ENCODE data around the gene FBLN2.

Gene FBLN2

DNA sequence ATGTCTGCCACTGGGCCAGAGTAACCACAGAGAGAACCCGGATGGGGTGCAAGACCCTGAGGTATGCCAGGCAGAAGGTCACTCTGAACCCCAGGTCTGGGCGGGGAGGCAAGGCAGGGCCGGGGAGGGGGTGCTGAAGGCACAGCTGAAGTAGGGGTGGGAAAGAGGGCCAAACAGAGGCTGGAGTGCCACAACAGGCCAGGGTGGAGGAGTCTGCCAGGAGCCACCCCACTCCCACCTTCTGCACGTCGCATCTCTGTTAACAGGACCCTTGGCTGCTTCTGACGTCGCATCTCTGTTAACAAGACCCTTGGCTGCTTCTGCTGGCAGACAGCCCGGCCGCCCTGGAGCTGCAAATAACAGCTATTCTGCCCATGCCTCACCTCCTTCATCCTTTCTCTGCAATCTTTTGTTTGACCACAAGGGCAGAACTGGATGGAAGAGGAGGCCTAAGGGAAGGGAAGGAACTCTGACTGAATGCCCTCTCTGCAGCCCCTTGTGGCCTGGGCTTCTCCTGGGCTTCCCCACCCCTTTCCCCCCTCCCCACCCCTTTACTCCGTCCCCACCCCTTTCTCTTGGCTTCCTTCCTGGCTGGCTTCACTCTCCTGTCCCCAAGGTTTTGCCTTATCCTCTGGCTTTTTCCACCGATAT is 20.6 kb upstream of the FBLN2 start:
- TF ChIP-seq EGR1 (IDR thresholded peaks at IDR 0.05) (no peak), TCF12 (IDR thresholded peaks at IDR 0.05; ENCODE audit: low read depth) (no peak), CREB1 (IDR thresholded peaks at IDR 0.05; ENCODE audit: low read depth) (no peak), CEBPB (IDR thresholded peaks at IDR 0.05) (no peak), TAF1 (IDR thresholded peaks at IDR 0.05; ENCODE audit: low read depth) (no peak), ZBTB7A (IDR thresholded peaks at IDR 0.05; ENCODE audit: low read depth) (no peak), RAD21 (IDR thresholded peaks at IDR 0.05; ENCODE audit: low read depth) (no peak), EP300 (IDR thresholded peaks at IDR 0.05; ENCODE audit: borderline replicate concordance) (no peak), NFIC (IDR thresholded peaks at IDR 0.05) (no peak)
- TF ChIP-seq, protein P1, sequence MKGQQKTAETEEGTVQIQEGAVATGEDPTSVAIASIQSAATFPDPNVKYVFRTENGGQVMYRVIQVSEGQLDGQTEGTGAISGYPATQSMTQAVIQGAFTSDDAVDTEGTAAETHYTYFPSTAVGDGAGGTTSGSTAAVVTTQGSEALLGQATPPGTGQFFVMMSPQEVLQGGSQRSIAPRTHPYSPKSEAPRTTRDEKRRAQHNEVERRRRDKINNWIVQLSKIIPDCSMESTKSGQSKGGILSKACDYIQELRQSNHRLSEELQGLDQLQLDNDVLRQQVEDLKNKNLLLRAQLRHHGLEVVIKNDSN (IDR thresholded peaks at IDR 0.05), result no peak

DNA sequence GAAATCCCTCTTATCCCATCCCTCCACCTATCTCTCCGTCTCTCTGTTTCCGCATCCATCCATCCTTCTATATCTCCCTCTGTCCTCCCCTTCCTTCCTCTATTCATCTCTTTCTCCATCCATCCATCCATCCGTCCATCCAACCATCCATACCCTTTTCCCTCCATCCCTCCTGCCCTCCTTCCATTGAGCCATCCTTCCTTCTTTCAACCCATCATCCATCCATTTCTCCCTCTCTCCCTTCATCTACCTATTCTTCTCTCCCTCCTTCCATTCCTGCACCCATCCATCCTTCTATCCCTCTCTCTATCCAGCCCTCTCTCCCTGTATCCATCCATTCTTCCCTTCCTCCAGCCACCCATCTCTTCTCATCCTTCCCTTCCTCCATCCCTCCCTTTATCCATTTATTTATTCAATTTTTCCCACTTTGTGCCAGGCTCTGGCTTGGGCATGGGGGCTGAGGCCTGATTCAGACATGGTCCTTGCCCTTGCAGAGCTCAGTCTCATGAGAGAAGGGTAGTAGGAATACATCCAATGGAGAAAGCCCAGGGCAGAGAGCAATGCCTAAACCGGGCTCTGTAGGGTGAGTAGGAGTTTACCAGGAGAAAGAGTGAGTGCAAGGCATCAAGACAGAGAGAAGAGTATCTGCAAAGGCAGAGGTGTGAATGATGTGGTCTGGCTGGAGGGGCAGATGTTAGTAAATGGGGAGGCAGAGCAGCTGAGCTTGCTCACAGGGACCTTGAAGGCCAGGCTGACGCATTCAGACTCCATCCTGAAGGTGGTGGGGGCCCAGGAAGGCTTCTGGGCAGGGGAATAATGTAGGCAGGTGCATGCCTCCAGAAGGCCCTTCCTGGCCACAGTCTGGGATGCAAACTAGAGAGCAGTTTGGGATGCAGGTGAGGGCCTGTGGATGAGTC is 19.5 kb upstream of the FBLN2 start:
- no peak for TF ChIP-seq RAD21 (IDR thresholded peaks at IDR 0.05; ENCODE audit: low read depth)
- no peak for TF ChIP-seq ZBTB7A (IDR thresholded peaks at IDR 0.05; ENCODE audit: low read depth)
- TF ChIP-seq FOXM1 (IDR thresholded peaks at IDR 0.05; ENCODE audit: borderline replicate concordance, low read depth), result no peak
- no peak for TF ChIP-seq CREB1 (IDR thresholded peaks at IDR 0.05; ENCODE audit: low read depth)
- TF ChIP-seq EGR1 (IDR thresholded peaks at IDR 0.05), result no peak
- TF ChIP-seq, protein P1 (IDR thresholded peaks at IDR 0.05), result no peak
- no peak for TF ChIP-seq TAF1 (IDR thresholded peaks at IDR 0.05; ENCODE audit: low read depth)

DNA sequence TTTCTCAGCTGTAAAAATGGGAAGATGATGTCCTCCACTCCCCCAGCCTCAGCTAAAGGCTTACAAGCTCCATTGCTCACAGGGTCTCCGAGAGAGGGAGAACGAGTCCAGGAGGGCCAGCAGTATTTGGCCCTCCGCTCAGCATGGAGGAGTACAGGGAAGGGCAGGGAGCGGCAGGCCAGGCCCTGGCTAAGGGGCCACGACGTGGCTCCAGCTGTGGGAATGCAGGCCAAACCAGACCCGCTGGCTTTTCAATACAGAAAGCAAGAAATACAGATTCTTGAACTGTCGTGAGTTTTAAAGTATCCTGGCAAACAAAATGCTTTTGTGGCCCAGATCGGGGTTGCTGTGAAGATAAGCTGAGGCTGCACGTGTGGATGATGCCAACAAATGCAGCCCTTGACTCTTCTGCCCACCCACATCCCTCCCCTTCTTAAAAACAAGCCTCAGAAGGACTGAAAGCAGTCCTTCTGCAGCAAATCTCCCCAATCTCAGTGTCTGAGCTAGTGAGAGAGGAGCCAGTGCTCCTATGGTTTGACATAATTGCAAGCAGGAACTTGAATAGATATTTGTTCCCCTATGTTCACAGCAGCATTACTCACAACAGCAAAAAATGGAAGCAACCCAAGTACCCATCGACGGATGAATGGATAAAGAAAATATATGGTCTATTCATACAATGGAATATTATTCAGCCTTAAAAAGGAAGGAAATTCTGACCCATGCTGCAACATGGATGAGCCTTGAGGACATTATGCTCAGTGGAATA is 18.5 kb upstream of the FBLN2 start:
- TF ChIP-seq TAF1 (IDR thresholded peaks at IDR 0.05; ENCODE audit: low read depth) (no peak), EP300 (IDR thresholded peaks at IDR 0.05; ENCODE audit: borderline replicate concordance) (no peak), EGR1 (IDR thresholded peaks at IDR 0.05) (no peak), ZBTB7A (IDR thresholded peaks at IDR 0.05; ENCODE audit: low read depth) (no peak), NFIC (IDR thresholded peaks at IDR 0.05) (no peak), TCF12 (IDR thresholded peaks at IDR 0.05; ENCODE audit: low read depth) (no peak), CEBPB (IDR thresholded peaks at IDR 0.05) (no peak), YY1 (IDR thresholded peaks at IDR 0.05; ENCODE audit: low read depth) (no peak)
- TF ChIP-seq, protein P2, sequence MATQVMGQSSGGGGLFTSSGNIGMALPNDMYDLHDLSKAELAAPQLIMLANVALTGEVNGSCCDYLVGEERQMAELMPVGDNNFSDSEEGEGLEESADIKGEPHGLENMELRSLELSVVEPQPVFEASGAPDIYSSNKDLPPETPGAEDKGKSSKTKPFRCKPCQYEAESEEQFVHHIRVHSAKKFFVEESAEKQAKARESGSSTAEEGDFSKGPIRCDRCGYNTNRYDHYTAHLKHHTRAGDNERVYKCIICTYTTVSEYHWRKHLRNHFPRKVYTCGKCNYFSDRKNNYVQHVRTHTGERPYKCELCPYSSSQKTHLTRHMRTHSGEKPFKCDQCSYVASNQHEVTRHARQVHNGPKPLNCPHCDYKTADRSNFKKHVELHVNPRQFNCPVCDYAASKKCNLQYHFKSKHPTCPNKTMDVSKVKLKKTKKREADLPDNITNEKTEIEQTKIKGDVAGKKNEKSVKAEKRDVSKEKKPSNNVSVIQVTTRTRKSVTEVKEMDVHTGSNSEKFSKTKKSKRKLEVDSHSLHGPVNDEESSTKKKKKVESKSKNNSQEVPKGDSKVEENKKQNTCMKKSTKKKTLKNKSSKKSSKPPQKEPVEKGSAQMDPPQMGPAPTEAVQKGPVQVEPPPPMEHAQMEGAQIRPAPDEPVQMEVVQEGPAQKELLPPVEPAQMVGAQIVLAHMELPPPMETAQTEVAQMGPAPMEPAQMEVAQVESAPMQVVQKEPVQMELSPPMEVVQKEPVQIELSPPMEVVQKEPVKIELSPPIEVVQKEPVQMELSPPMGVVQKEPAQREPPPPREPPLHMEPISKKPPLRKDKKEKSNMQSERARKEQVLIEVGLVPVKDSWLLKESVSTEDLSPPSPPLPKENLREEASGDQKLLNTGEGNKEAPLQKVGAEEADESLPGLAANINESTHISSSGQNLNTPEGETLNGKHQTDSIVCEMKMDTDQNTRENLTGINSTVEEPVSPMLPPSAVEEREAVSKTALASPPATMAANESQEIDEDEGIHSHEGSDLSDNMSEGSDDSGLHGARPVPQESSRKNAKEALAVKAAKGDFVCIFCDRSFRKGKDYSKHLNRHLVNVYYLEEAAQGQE (IDR thresholded peaks at IDR 0.05; ENCODE audit: low read depth), result no peak
- TF ChIP-seq, protein P1 (IDR thresholded peaks at IDR 0.05), result no peak

DNA sequence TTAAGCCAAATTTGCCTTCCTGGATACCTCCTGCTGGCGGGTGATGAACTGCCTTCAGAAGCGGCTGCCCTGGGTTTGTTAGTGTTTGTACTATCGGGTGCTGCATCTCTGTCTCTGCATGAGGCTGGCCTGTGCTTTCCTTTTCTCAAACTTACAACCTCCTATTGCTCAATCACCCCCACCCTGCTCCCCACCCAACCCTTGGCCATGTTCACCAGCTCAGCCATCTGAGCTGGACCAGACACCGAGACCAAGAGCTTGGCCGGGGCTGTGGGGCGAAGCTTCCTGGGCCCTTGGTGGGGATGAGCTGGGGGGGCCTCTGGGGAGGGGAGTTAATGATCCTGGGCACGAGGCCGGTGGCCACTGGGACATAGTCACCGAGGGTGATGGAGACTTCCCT is 16.8 kb upstream of the FBLN2 start:
- TF ChIP-seq, protein P1 (IDR thresholded peaks at IDR 0.05), result no peak
- TF ChIP-seq EP300 (IDR thresholded peaks at IDR 0.05; ENCODE audit: borderline replicate concordance) (no peak), CEBPB (IDR thresholded peaks at IDR 0.05) (no peak), FOXM1 (IDR thresholded peaks at IDR 0.05; ENCODE audit: borderline replicate concordance, low read depth) (no peak), ZBTB7A (IDR thresholded peaks at IDR 0.05; ENCODE audit: low read depth) (no peak)
- TF ChIP-seq, protein P3, sequence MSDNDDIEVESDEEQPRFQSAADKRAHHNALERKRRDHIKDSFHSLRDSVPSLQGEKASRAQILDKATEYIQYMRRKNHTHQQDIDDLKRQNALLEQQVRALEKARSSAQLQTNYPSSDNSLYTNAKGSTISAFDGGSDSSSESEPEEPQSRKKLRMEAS (IDR thresholded peaks at IDR 0.05), result no peak
- TF ChIP-seq, protein P2 (IDR thresholded peaks at IDR 0.05; ENCODE audit: low read depth), result no peak
